Cardiac septum (tissue), 1 donor: Measurements from ENCODE around the gene ZNF586. TPM values are rescaled to one million over a fixed set of nuclear protein-coding genes. Genes with fewer than 3 reads are reported as not detected.
"Not testable (repeated sequence)": the region's sequence is repeated elsewhere in the genome, so short reads cannot be mapped to it uniquely, and the experiment has no call there.

Experiments used
- DNase-seq: peaks from one replicate; pipeline ENCODE4 v3.0.0-alpha.2; 2020; ENCODE audit warnings: low spot score
- intact Hi-C: fragments of 100-400 bp; cut with DNase I; formaldehyde crosslinking; loops from one replicate; pipeline ENCODE4 v1.14.0; 2022
- long read RNA-seq: library from polyadenylated mRNA; unstranded; transcript quantifications from one replicate; pipeline ENCODE4 v2.0.0, GENCODE V29; 2021
- total RNA-seq: library from RNA; stranded (reverse); fragmentation: NEBNext Ultra II Directional; extraction: Animal tissue kit (Norgen Biotek cat#: 25700); gene quantifications from one replicate; pipeline ENCODE4 v1.2.1, GENCODE V29; 2021
- donor health status: DM: no; HTN: no; CAD: no.

Gene ZNF586
- total RNA-seq, result 16.8 TPM
- long read RNA-seq, partial matches to known transcripts, result 0 of 14 reads
- long read RNA-seq, other reads (novel, unspliced or antisense), result 10 of 14 reads

DNA sequence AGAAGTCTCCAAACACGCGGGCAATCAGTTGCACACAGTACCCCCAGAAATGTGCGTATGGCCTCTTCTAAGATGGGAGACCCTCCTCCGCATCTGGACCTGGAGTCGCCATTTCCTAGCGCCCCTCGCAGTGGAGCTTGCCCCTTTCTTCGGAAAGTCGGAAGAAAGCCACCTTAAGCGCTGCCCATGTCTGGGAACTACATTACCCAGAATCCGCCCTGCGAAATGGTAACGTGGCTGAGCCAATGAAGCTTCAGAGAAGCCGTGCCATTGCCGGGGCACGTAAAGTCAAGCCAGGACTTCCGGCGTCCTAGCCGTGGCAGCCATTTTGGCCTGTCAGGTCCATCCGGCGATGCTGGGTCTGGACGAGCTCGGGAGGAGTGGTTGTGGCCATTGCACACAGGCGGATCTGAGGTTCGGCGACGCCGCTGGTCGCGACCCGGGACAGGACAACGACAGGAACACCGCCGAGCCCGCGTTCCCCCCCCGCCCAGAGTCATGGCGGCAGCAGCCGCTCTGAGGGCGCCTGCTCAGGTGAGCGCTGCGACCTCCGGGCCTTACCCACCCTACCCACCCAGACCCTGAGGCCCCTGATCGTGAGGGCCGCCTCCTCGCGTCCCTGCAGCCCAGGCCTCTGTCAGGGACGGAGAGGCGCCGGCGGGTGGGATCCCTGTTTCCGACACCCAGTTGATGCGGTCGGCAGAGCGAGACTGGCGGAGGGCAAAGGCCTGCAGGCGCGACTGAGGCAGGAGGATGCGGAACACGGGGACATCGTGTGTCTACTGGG, at the start of gene ZNF586:
ZNF586 (plus strand) TSS at position 332 of the 787 bp plus-strand sequence; CDS start at position 499, 167 bp downstream.
- intact Hi-C loops, result loop anchor here (2.0 kb wide), 1 partner anchor 23 kb away; the partner anchor contains the start of gene ZNF776
- peak; percentile 97 for DNase-seq

DNA sequence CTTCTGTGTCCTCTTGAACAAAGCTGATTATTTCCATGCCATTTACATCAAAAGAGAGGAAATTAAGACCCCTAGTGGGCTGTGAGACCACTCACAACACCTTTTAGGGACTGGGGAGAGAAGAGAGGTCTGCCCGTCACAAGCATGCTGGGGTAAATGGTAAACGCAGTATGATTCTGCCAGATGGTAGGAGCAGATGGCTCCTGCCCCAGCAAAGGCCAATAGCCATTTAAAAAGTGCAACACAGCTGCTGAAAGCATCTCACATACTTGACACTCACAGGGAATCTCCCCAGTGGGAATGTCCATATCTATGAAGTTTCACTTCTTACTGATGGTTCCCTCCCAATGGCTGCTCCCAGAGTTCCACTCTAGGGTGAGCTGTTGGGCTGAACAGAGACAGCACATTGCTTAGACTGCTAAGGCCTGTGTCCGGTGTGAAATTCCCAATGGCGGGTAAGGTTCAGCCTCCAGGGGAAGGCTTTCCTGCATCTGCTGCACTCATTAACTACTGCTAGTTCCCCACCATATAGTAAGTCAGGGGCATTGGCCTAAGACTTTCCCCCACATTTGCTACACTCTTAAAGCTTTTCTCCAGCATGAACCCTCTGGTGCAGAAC, 49.5 kb upstream of the ZNF586 start:
- intact Hi-C loops, result no loop called here
- no peak for DNase-seq

DNA sequence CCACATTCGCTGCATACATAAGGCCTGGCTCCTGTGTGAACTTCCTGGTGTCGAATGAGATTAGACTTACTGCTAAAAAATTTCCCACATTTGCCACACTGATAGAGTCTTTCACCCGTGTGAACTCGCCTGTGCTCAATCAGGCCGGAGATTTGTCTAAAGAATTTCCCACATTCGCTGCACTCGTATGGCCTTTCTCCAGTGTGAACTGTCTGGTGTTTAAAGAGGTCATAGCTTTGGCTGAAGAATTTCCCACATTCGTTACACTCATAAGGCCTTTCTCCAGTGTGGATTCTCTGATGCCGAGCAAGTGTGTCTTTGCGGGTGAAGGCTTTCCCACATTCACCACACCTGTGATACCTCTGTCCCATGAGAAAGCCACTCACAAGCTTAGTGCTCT, 48.6 kb upstream of the ZNF586 start:
- DNase-seq, result no peak
- intact Hi-C loops, result no loop called here

DNA sequence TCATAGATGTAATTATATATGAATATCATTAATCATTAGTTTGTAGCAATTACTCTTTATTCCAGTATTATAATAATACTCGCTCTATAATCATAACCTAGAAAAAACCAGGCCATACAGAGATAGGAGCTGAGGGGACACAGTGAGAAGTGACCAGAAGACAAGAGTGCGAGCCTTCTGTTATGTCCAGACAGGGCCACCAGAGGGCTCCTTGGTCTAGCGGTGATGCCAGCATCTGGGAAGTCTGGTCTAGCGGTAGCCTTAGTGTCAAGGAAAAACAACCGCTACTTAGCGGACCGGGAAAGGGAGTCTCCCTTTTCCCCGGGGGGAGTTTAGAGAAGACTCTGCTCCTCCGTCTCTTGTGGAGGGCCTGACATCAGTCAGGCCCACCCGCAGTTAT, 31.2 kb upstream of the ZNF586 start:
- DNase-seq, result peak; percentile 88
- intact Hi-C loops, result loop anchor here (10.0 kb wide), 1 partner anchor 416 kb away; the partner anchor contains the start of gene ZNF329

DNA sequence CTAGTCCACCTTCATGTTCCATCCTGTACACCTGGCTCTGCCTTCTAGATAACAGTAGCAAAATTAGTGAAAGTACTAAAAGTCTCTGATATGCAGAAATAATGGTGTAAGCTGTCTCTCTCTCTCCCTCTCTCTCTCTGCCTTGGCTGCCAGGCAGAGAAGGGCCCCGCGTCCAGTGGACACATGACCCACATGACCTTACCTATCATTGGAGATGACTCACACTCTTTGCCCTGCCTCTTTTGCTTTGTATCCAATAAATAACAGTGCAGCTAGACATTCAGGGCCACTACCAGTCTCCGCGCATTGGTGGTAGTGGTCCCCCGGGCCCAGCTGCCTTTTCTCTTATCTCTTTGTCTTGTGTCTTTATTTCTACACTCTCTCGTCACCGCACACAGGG, 30.7 kb upstream of the ZNF586 start:
- not testable (repeated sequence) for DNase-seq
- intact Hi-C loops, result loop anchor here (10.0 kb wide), 1 partner anchor 416 kb away; the partner anchor contains the start of gene ZNF329

DNA sequence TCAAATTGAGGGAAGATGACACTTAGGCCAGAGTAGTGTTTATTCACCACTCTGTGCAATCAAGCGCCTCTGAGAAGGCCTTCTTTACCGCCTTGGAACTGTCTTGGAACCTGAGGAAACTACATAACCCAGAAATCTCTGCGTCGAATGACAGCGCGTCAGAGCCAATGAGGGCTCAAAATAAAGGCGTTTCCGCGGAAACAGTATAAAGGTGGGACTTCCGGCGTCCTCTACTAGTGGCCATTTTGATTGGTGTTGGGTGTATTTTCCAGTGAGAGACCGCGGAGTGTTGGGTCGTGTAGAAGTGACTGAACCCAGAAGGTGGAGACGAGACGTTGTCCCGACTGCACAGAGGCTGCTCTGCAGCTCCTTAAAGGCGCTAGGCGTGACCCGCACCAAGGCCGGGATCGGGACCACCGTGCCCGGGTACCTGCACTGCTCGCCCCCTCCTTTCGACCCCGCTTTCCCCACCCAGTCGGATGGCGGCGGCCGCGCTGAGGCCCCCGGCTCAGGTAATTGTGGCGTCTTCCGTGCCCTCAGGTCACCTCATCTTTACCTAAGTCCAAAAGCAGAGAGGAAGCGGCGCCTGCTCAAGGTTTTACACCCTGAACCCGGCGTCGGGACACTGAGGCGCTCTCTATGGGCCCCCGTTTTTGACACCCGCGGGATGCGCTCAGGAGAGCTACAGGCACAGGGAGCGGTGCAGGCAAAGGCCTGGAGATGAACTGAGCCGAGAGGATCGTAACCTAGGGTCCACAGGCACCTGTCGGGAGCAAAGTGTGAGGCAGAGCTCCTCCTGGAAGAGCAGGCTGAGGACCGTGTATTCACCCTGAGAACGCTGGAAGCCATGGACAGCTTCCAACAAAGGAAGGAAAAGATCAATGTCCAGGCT, 22.6 kb upstream of the ZNF586 start, which contains the start of gene ZNF776:
ZNF776 (plus strand) TSS at position 236 of the 892 bp plus-strand sequence; CDS start at position 480, 244 bp downstream.
- intact Hi-C loops, result loop anchor here (2.0 kb wide), 2 partner anchors 22 to 68 kb away; partner anchors contain the start of genes ZNF552 and ZNF586

DNA sequence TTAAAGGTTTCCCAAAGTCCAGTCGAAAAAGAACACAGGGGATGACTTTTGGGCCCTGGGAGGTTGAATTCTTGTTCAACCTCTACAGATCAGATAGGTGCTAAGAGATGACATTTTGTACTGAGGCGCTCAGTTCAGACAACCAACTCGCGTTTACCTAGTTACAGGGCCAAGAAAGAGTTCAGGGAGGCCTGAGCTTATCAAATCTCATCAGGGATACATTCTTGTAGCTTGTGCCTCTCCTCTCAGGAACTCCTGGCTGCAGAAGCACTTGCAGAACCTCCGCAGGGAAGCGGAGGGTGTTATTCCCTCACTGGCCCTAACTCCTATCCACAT, 22.0 kb upstream of the ZNF586 start:
- intact Hi-C loops, result loop anchor here (2.0 kb wide), 2 partner anchors 21 to 67 kb away; partner anchors contain the start of genes ZNF552 and ZNF586
- no peak for DNase-seq

More for the DNA sequence above, 22.6 kb upstream of the ZNF586 start, which contains the start of gene ZNF776:
- DNase-seq, result peak; percentile 93

DNA sequence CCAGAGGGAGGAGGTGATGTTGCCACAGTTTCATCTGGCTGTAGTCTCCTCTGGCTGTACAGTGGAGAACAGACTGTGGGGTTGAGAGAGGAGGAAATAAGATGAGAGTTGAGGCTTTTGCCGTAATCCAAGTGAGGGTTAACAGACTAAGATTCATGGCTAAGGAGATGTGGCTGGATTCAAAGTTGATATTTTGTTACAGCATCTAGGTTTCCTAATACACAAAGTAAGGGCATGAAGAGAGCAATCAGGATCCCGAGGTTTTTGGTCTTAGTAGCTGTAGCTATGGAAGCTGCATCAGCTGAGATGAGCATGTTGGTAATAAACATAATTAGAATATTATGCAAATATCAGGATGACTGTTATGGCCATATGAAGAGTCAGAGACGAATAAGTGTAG, 21.4 kb upstream of the ZNF586 start:
- intact Hi-C loops, result no loop called here

DNA sequence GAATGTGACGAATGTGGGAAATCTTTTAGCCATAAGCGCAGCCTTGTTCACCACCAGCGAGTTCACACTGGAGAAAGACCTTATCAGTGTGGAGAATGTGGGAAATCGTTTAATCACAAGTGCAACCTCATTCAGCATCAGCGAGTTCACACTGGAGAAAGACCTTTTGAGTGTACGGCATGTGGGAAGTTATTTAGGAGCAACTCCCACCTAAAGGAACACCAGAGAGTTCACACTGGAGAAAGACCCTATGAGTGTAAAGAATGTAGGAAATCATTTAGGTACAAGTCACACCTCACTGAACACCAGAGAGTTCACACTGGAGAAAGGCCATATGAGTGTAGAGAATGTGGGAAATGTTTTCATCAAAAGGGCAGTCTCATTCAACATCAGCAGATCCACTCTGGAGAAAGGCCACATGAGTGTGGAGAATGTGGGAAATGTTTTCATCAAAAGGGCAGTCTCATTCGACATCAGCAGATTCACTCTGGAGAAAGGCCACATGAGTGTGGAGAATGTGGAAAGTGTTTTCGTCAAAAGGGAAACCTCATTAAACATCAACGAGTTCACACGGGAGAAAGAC, 15.3 kb upstream of the ZNF586 start:
- no peak for DNase-seq
- intact Hi-C loops, result no loop called here

More for the DNA sequence above, 21.4 kb upstream of the ZNF586 start:
- no peak for DNase-seq

DNA sequence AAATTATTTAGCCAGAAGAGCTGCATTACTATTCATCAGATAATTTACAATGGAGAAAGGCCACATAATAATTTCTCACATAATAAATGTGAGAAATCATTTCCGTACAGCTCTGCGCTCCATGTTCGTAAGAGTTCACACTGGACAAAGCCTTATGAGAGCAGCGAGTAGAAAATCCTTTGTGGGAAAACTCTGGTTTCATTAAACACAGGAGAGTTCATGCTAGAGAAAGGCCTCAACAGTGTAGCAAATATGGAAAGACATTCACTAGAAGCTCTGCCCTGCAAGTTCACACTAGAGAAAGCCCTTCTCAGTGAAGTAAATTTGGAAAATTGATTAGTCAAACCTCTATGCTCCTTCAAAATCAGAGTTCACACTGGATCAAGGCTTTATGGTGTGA, 14.4 kb upstream of the ZNF586 start:
- intact Hi-C loops, result no loop called here
- DNase-seq, result no peak

DNA sequence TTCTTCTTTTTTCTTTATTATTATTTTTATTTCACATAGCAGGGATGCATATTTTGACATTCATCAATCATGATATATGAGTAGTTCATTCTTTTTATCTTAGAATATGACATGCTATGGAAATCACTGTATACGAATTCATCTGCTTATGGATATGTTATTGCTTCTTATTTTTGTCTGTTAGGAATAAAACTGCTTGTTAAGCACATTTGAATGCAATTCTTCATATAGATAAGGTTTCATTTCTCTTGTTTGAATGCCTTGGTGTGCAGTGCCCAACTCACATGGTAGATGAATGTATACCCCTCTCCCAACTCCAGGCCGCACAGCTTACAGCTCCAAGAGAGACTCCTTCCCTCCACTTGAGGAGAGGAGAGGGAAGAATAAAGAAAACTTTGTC, 11.5 kb upstream of the ZNF586 start:
- DNase-seq, result no peak
- intact Hi-C loops, result no loop called here

DNA sequence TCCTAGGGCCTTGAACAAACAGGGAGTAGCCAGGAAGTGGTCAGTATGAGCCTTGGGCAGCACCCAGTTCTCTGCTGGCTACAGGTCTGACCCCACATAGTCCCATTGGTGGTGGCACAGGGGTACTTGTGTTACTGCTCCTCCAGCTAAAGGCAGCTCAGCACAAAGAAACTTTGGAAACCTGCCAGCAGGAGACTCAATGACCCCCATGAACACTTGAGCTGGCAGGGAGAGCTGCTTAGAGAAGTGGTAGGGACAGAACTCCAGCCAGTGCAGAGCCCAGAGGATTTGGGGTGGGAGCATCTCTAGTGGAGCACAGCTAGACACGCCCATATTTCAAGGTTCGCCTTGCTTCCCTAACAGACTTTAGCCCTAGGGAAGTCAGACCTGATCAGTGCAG, 10.4 kb upstream of the ZNF586 start:
- intact Hi-C loops, result no loop called here
- no peak for DNase-seq

DNA sequence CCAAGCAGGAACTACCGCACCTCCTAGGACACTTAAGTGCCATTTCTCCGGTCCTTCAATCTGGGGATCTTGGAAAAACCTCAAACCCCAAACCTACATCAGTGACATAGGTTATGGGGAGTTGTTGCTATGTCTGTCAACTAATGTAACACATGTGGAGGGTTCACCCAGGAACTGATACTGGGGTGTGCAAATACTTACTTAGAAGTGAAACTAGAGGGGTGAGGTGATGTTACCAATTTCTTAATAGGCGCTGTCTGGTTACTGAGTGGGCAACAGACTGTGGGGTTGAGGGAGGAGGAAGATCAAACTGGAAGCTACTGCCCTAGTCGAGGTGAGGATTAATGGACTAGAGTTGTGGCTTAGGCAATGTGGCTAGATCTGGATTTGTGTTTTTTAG, 1.9 kb downstream of the ZNF586 start:
- intact Hi-C loops, result no loop called here
- DNase-seq, result no peak

DNA sequence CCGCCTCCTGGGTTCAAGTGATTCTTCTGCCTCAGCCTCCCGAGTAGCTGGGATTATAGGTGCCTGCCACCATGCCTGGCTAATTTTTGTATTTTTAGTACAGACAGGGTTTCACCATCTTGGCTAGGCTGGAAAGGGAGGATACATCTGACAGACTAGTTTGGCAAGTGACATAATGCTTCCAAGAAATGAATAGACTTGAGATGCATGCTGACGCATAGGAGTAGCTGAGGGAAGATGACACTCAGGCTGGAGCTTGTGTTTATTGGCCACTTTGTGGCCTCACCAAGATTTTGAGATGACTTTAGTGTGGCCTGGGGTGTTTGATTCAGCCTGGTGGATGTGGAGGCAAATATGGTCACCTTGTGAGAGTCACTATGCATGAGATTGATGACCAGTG, 4.0 kb downstream of the ZNF586 start:
- intact Hi-C loops, result no loop called here
- DNase-seq, result no peak

DNA sequence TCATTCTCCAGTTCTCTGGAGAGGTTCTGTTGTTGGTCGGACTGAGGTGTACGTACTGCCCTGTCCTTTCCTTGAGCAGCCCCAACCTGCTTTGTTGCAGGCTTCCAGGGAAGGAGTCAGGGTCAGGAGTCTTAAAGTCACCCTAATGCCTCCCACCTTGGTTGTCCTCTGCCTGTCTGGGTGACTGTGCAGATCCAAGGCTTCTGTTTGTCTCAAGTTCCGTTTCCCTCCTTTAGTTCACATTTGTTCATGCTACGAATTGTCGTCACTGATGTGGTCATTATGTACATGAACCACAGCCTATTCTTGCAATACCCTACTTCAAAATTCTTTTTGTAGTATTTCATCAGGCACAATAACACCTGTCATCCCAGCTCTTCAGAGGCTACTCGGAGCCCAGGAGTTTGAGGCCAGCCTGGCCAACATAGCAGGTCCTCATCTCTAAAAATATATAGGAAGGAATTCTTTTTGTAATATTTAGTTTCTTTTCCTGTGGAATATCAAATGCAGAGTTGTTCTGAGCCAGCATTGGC, 7.4 kb downstream of the ZNF586 start:
- intact Hi-C loops, result no loop called here
- no peak for DNase-seq

DNA sequence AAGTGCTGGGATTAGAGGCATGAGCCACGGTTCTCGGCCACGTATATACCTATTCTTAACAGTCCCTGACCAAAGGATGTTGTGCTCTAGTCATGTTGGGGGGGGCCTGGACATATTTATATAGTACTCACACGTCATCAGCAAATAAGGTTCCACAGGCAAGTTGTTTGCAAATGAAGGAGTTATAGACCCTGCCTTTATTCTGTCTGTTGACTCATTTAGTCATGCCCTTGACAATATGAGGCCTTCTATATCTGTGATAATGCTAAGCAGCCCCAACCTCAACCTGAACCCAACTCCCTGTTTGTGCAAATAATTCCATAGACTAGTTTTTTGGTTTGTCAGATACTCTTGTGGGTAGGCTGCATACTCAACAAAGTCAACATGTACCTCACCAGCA, 8.9 kb downstream of the ZNF586 start:
- intact Hi-C loops, result no loop called here

DNA sequence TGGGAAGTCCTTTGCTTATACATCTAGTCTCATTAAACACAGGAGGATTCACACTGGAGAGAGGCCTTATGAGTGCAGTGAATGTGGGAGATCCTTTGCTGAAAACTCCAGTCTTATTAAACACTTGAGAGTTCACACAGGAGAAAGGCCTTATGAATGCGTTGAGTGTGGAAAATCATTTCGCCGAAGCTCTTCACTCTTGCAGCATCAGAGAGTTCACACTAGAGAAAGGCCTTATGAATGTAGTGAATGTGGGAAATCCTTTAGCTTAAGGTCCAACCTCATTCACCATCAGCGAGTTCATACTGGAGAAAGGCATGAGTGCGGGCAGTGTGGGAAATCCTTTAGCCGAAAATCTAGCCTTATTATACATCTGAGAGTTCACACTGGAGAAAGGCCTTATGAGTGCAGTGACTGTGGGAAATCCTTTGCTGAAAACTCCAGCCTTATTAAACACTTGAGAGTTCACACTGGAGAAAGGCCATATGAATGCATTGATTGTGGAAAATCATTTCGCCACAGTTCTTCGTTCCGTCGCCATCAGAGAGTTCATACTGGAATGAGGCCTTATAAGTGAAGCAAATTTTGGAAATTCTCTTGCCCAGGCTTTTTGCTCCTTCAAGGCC, 9.9 kb downstream of the ZNF586 start:
- intact Hi-C loops, result no loop called here
- no peak for DNase-seq

More for the DNA sequence above, 8.9 kb downstream of the ZNF586 start:
- no peak for DNase-seq

DNA sequence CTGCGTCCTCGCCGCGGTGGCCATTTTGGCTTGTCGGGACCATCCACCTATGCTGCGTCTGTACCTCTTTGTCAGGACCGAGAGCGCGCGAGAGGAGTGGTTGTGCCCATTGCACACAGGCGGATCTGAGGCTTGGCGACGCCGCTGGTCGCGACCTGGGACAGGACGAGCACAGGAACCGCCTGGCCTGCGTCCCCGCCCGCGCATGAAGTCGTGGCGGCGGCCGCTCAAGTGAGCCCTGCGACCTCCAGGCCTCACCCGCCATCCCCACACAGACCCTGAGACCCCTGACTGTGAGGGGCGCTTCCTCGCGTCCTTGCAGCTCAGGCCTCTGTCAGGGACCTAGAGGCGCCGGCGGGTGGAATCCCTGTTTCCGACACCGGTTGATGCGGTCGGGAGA, 16.8 kb downstream of the ZNF586 start:
- DNase-seq, result no peak
- intact Hi-C loops, result no loop called here

DNA sequence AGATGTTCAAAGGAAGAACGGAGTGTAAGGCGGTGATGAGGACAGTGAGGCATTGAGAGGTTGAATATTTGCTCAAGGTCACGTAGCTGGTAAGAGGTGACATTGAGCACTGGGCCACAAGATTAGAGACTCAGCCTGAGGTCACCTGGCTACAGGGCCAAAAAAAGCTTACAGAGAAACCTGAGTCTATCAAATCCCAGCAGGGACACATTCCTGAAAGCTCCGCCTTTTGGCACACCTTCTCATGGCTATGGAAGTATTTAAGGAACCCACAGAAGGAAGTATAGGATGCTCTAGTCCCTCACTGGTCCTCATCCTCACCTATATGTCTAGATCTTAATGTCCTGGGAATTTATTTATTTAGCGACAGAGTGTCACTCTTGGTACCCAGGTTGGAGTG, 17.4 kb downstream of the ZNF586 start:
- intact Hi-C loops, result no loop called here
- DNase-seq, result no peak
